Subcutaneous abdominal adipose tissue (tissue), 5 donors: ENCODE data around the gene BTBD8.

ENCODE experiments used
- H3K27ac ChIP-seq: one replicate; pipeline ENCODE4 v1.7.0; 2013; ENCODE audit warnings: low read depth, mild to moderate bottlenecking, inconsistent platforms, low read length, moderate library complexity
- H3K27me3 ChIP-seq, 5 donors: one replicate each; pipeline ENCODE4 v1.7.0; 2013; ENCODE audit warnings: low read length in 5 of 5, inconsistent platforms in 1 of 5; ENCODE audit not compliant: control insufficient read depth in 5 of 5, insufficient read depth in 4 of 5
- H3K36me3 ChIP-seq, 5 donors: one replicate each; pipeline ENCODE4 v1.7.0; 2013; ENCODE audit warnings: low read length in 5 of 5; ENCODE audit not compliant: control insufficient read depth in 5 of 5, insufficient read depth in 5 of 5
- H3K4me1 ChIP-seq, 5 donors: one replicate each; pipeline ENCODE4 v1.7.0; 2013; ENCODE audit warnings: low read length in 5 of 5, mild to moderate bottlenecking in 3 of 5, moderate library complexity in 1 of 5; ENCODE audit not compliant: control insufficient read depth in 5 of 5, insufficient read depth in 5 of 5
- H3K4me3 ChIP-seq, 5 donors: one replicate each; pipeline ENCODE4 v1.7.0; 2013; ENCODE audit warnings: low read length in 5 of 5, low read depth in 1 of 5
- H3K9ac ChIP-seq, 5 donors: one replicate each; pipeline ENCODE4 v1.7.0; 2013; ENCODE audit warnings: low read length in 5 of 5, mild to moderate bottlenecking in 4 of 5, moderate library complexity in 3 of 5
- H3K9me3 ChIP-seq, 5 donors: one replicate each; pipeline ENCODE4 v1.7.0; 2013; ENCODE audit warnings: low read length in 5 of 5; ENCODE audit not compliant: control insufficient read depth in 5 of 5
- donor health status: healthy.
- donor health status: healthy.
- donor health status: healthy.
- donor health status: healthy.
- donor health status: healthy.

BTBD8 gene

DNA sequence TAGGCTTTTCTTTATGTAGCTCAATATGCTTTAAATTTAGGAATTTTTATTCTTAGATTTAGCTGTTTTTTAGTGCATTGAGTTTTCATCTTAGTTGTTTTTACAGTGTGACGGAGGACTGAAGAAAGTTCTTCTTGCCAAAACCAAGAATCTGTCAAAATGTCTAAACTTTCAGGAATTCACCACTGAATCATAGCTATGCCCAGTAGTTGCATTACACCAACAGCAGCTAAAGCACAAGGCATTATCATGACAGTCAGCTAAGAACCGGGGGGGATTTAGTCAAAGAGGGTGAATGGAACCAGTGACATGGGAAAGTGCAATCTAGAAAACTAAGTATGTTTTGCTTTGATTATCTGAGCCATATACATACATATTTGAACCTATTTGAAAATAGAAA is 131.0 kb downstream of the BTBD8 start:
- Histone ChIP-seq H3K9me3 (peaks cover 0 to 8% (median 3%) of the 10 kb centered on the region in 5 donors), H3K4me1 (no peaks in the 10 kb centered on the region), H3K27me3 (no peaks in the 10 kb centered on the region), H3K27ac (no peak overlapping the region), H3K4me3 (no peak overlapping the region), H3K9ac (no peak overlapping the region), H3K36me3 (no peaks in the 10 kb centered on the region)

DNA sequence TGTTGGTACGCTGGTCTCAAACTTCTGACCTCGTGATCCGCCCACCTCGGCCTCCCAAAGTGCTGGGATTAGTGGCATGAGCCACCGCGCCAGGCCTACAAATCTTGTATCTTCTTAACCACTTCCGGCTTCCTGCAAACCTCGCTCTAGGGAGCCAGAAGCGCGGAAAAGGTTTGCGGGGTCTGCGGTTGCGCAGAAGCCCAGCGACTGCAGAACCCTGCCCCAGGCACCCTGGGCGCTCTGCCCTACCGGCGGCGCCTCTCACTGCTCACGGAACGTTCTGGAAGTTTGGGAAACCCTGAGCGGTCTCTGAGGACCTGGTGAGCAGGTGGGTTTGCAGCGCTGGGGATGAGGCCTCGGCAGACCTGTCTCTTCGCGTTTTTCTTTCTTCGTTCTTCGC is 137.6 kb downstream of the BTBD8 start, which contains the start of gene C1orf146:
TSS of gene C1orf146 (plus strand) at position 195 of the 400 bp plus-strand sequence. CDS start 13,506 bp downstream, outside the sequence.
- no peaks in the 10 kb centered on the region for H3K4me1 ChIP-seq
- H3K36me3 ChIP-seq: no peaks in the 10 kb centered on the region
- H3K9me3 ChIP-seq: no peaks in the 10 kb centered on the region
- no peaks in the 10 kb centered on the region for H3K27me3 ChIP-seq
- no peak within 1 kb of the TSS for H3K27ac ChIP-seq
- H3K9ac ChIP-seq: no peak within 1 kb of the TSS
- H3K4me3 ChIP-seq: no peak within 1 kb of the TSS

DNA sequence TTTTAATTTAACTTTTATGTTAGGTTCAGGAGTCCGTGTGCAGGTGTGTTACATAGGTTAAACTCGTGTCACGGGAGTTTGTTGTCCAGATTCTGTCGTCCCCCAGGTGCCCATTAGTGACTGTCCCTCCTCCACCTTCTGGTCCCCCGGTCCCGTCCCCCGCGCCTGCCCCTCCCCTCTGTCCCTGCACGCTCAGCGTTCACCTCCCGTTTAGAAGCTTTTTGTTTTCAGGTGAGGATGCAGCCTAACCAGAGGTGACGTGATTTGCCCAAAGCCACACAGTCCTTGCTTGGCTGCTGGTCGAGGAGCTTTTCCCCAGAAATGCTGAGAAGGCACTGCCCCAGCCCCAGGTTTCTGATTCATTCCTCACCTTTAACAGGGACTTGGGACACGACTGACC is 138.4 kb downstream of the BTBD8 start:
- Histone ChIP-seq H3K9ac (no peak overlapping the region), H3K4me3 (no peak overlapping the region), H3K27me3 (no peaks in the 10 kb centered on the region), H3K9me3 (no peaks in the 10 kb centered on the region), H3K4me1 (no peaks in the 10 kb centered on the region), H3K36me3 (no peaks in the 10 kb centered on the region), H3K27ac (no peak overlapping the region)

DNA sequence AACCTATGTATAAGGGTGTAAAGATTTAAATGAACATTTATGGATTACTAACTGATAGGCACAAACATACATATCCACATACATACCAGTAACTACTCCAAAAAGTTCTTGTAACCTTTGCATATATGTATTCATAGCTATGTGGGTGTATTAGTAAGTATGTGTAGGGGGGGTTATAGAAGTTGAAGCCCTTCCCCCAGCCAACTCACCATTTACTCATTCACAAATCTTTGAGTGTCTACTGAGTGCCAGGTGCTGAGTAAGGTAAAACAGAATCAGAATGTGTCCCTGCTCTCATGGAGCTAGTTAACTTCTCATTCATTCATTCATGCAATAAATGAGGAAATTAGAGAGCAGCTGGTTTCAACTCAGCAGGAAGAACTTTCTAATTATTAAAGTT is 138.9 kb downstream of the BTBD8 start:
- no peaks in the 10 kb centered on the region for H3K9me3 ChIP-seq
- H3K27ac ChIP-seq: no peak overlapping the region
- no peak overlapping the region for H3K4me3 ChIP-seq
- H3K9ac ChIP-seq: no peak overlapping the region
- H3K27me3 ChIP-seq: no peaks in the 10 kb centered on the region
- no peaks in the 10 kb centered on the region for H3K4me1 ChIP-seq
- no peaks in the 10 kb centered on the region for H3K36me3 ChIP-seq

DNA sequence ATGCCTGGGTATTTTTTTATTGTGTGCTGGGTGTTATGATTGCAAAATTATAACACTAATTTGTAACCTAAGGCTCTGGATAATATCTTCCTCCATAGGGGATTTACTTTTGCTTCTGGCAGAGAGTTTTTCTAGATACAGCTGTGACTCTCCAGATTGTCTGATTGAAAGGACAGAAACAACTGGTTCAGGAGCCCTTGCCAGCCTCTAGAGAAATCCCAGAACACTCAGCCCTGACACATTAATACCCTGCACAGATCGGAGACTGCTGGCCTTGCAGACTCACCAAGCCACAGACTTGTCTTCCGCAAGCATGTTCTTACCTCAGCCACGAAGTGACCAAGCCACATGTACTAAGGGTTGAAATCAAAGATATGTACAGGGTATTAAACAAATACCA is 148.3 kb downstream of the BTBD8 start:
- Histone ChIP-seq H3K27ac (no peak overlapping the region), H3K9me3 (no peaks in the 10 kb centered on the region), H3K9ac (no peak overlapping the region), H3K27me3 (no peaks in the 10 kb centered on the region), H3K4me3 (no peak overlapping the region), H3K36me3 (no peaks in the 10 kb centered on the region), H3K4me1 (no peaks in the 10 kb centered on the region)

DNA sequence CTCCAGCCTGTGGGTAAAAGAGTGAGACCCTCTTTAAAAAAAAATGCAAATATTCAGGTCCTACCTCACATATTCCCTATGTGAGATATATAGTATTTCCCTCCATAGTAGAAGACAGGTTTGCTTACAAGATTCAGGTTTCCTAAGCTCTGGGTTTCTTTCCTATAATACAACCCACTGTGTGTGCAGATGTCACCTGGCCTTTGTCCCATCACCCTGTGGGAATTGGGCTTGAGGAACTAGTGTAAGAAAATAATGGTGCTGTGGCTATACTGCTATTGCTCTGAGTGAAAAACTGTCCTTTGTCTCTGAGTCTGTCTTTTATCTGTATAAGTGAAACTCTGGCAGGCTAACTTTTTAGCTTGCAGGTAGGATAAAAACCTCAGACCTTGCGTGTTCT is 150.6 kb downstream of the BTBD8 start:
- no peak overlapping the region for H3K27ac ChIP-seq
- no peak overlapping the region for H3K4me3 ChIP-seq
- H3K4me1 ChIP-seq: no peaks in the 10 kb centered on the region
- H3K9ac ChIP-seq: no peak overlapping the region
- H3K36me3 ChIP-seq: no peaks in the 10 kb centered on the region
- no peaks in the 10 kb centered on the region for H3K27me3 ChIP-seq
- H3K9me3 ChIP-seq: no peaks in the 10 kb centered on the region
